ENCODE results near the gene PTGFR.

The PTGFR gene

GRCh38 chr1:78490861-78491450, at the start of gene PTGFR:
TSS of gene PTGFR (plus strand) at chr1:78490974. CDS start at chr1:78492744, 1,770 bp downstream.
- DNase-seq: no peak

- DNase-seq: no peak
These were observed 48.9 kb upstream of the PTGFR start for GRCh38 chr1:78441921-78442320.

- no peak for DNase-seq
These were observed 43.7 kb upstream of the PTGFR start for GRCh38 chr1:78447086-78447485.

GRCh38 chr1:78464449-78464891, 26.3 kb upstream of the PTGFR start:
- no peak for DNase-seq

- DNase-seq: no peak
These were observed 25.6 kb upstream of the PTGFR start for GRCh38 chr1:78465143-78465542.

GRCh38 chr1:78468521-78468920, 22.3 kb upstream of the PTGFR start:
- no peak for DNase-seq

GRCh38 chr1:78469576-78469975, 21.2 kb upstream of the PTGFR start:
- no peak for DNase-seq

GRCh38 chr1:78471890-78472620, 18.7 kb upstream of the PTGFR start:
- DNase-seq: no peak

GRCh38 chr1:78472851-78473496, 17.8 kb upstream of the PTGFR start:
- DNase-seq: no peak

GRCh38 chr1:78474092-78474491, 16.7 kb upstream of the PTGFR start:
- DNase-seq: no peak

- DNase-seq: no peak
These were observed 14.7 kb upstream of the PTGFR start for GRCh38 chr1:78475888-78476610.

- DNase-seq: no peak
These were observed 6.9 kb upstream of the PTGFR start for GRCh38 chr1:78483903-78484302.

GRCh38 chr1:78491451-78492071, 787 bp downstream of the PTGFR start:
- DNase-seq: no peak

- no peak for DNase-seq
These were observed 1.7 kb downstream of the PTGFR start for GRCh38 chr1:78492386-78492950.

- DNase-seq: no peak
These were observed 2.7 kb downstream of the PTGFR start for GRCh38 chr1:78493451-78493850.

GRCh38 chr1:78497201-78497600, 6.4 kb downstream of the PTGFR start:
- DNase-seq: no peak

- no peak for DNase-seq
These were observed 9.8 kb downstream of the PTGFR start for GRCh38 chr1:78500529-78500928.

GRCh38 chr1:78501203-78501602, 10.4 kb downstream of the PTGFR start:
- no peak for DNase-seq

GRCh38 chr1:78511334-78511733, 20.6 kb downstream of the PTGFR start:
- DNase-seq: no peak

GRCh38 chr1:78516716-78517115, 25.9 kb downstream of the PTGFR start:
- no peak for DNase-seq

- no peak for DNase-seq
These were observed 28.7 kb downstream of the PTGFR start for GRCh38 chr1:78519446-78519845.

GRCh38 chr1:78520216-78520615, 29.4 kb downstream of the PTGFR start:
- no peak for DNase-seq

- DNase-seq: no peak
These were observed 30.1 kb downstream of the PTGFR start for GRCh38 chr1:78520843-78521242.

Data from NCI-H1092 (cell line).